Ovary (tissue), 3 donors: ENCODE measurements around the gene TMC8.

Source experiments
- CTCF ChIP-seq, 3 donors: fragments of 450-650 bp in 2 of 3; fragments of 200-600 bp in 1 of 3; IDR thresholded peaks; one replicate each; pipeline versions ENCODE4 v1.5.1 to v1.8.0; 2016 to 2022; ENCODE audit warnings: antibody characterized with exemption in 3 of 3, mild to moderate bottlenecking in 1 of 3
- POLR2A ChIP-seq: fragments of 450-650 bp; IDR thresholded peaks from one replicate; pipeline ENCODE4 v1.6.1; 2017; ENCODE audit warnings: antibody characterized with exemption, mild to moderate bottlenecking, moderate library complexity
- donor health status: DM: no; HTN: no; CAD: no.

- TF ChIP-seq CTCF (IDR thresholded peaks at IDR 0.05): no peak
- TF ChIP-seq POLR2A: no peak
Observed at GRCh38 chr17:78107457-78107856, 23.1 kb upstream of the TMC8 start.
